ENCODE measurements around the gene MRPL44. TPM values are rescaled to one million over a fixed set of nuclear protein-coding genes. Genes with fewer than 3 reads are reported as not detected.
"Not testable (repeated sequence)": the region's sequence is repeated elsewhere in the genome, so short reads cannot be mapped to it uniquely, and the experiment has no call there.

Gene MRPL44
- polyA plus RNA-seq, 10 donors, result 22.8 to 29.3 (median 25.5) TPM

- DNase-seq, result no peak
Observed at GRCh38 chr2:223934870-223935269, 22.4 kb upstream of the MRPL44 start.

GRCh38 chr2:223935459-223936125, 21.7 kb upstream of the MRPL44 start:
- no peak for DNase-seq

- no peak for DNase-seq
Observed at GRCh38 chr2:223936862-223937326, 20.4 kb upstream of the MRPL44 start.

- no peak for DNase-seq
Observed at GRCh38 chr2:223937535-223937934, 19.7 kb upstream of the MRPL44 start.

- DNase-seq, result not testable (repeated sequence)
Observed at GRCh38 chr2:223939438-223939837, 17.8 kb upstream of the MRPL44 start.

DNA sequence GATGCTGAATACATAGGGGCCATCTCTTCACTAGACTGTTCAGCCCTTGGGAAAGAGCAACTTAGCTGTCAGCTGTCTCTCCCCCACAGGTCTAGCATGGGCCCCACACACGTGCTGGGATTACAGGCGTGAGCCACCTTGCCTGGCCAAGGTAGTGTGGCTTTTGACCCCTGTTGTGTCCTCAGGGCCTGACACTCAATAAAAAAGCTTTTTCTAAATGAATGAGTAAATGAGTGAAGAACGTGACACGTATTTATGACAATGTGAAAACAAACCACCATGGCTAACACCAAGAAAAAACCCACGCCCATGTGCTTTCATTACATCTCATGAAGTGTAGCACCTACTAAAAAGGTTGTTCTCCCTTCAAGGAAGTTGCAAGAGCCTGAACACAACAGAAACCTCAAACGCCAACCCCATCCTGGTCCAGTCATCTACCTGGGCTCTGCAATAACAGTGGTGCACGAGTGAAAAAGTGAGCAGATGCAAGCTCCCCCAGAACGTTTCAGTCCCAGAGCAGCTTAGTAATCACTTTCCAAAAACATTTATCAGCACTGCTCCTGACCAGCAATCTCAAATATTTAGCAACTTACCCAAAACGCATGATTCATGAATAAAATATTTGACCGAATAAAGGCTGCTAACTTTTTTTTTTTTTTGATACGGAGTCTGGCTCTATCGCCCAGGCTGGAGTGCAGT, 15.5 kb upstream of the MRPL44 start:
- peak in 1 of 3 donors; percentile 85 for DNase-seq

DNA sequence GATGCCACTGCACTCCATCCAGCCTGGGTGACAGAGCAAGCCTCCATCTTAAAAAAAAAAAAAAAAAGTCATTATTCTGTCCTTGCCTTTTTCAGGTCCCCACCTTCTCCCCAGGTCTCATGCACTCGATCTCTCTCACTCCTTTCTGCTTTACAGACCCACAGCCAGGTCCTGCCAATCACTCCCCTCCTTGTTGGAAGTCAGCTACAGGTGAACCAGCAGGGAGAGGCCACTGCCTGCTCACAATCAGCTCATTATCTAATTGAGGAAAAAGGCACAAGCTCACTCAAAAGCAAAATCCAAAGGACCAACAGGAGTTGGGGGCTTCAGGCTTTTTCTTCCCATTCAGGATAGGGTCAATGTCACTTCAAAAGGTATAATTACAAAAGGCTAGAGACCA, 14.1 kb upstream of the MRPL44 start:
- DNase-seq, result no peak

- DNase-seq, result peak in 2 of 3 donors; percentile 51 to 61
Observed at GRCh38 chr2:223943561-223944008, 13.7 kb upstream of the MRPL44 start.

GRCh38 chr2:223944166-223944702, 13.0 kb upstream of the MRPL44 start:
- DNase-seq, result peak in 1 of 3 donors; percentile 74

- peak; percentile 88 to 97 (median 92) for DNase-seq
Observed at GRCh38 chr2:223944703-223945531, 12.3 kb upstream of the MRPL44 start, which contains the start of gene WDFY1. WDFY1 (minus strand) TSS chr2:223945335; CDS start chr2:223945284, 51 bp downstream.

DNA sequence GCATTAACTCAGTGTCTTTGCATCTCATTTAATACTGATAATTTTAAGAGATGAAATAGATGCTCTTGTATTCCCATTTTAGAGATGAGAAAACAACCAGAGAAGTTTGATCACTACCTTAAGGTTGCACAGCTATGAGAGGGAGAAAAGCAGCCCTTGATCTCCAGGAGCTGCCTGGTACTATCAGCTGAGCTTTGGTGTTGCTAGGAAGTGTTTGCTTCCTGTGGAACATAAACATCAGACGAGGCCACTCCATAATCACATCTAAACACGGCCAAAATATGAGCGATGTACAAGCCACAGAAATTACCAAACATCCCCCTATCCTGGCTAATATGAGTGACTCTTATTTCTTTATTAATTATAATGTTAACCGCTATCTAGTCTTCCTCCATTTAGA, 11.5 kb upstream of the MRPL44 start:
- DNase-seq, result no peak

- no peak for DNase-seq
Observed at GRCh38 chr2:223947711-223948205, 9.5 kb upstream of the MRPL44 start.

DNA sequence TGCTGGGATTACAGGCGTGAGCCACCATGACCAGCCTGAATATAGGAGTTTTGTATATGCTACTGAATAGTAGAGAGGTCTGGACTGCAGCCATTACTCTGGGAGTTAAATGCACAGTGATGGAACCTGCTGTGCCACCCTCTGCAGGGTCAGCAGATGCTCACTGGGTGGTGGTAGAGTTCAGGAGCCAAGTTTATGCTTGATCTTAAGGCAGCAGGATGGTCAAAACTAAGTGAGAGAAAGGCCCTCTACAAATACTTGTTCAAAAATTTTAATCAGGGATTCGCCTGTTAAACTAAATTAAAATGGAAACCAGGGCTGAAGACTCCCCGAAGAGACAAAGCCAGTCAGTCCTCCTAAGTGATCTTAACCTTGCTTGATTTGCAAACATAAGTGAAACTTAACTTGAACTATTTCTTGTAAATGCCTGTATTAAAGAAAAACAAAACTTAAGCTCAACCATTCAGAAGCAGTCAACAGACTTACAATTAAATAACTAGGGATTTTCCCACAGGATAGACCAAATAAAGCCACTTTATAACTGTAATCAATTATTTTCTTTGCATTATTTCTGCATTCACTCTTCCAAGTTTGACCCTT, 7.9 kb upstream of the MRPL44 start:
- no peak for DNase-seq

DNA sequence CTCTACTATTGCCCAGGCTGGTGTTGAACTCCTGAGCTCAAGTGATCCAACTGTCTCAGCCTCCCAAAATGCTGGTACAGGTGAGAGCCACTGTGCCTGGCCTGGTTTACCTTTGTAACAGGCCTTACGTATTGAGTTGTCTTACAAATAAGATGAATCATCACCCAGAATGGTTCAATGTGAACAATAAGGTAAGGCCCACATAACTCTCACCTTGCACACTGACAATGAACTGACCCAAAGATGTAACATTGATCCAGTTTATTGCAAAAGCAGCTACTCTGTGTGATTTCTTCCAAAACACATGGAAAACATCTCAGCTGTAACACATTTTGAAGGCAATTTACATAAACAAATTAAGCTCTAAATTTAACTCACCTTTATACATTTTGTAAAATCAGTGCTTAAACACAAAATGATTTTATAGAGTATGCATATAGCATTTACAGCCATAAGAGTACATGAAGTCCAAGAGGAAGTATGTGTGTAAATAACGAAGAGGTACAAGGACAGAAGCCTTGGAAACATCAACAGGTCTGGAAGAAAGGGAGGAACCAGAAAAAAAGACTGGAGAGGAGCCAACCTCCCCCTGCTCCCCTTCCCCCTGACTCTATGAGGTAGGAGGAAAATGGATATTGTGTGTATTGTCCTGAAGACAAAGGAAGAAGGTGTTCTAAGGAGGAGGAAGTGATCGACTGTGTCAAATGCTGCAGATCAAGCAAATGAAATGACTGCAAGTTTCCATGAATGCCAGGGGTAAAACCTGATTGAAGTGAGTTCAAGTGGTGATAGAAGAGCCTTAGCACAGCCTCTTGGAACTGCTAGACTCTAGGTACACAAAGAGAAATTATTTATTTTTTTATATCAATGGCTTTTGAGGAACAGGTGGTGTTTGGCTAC, 6.6 kb upstream of the MRPL44 start:
- no peak for DNase-seq

DNA sequence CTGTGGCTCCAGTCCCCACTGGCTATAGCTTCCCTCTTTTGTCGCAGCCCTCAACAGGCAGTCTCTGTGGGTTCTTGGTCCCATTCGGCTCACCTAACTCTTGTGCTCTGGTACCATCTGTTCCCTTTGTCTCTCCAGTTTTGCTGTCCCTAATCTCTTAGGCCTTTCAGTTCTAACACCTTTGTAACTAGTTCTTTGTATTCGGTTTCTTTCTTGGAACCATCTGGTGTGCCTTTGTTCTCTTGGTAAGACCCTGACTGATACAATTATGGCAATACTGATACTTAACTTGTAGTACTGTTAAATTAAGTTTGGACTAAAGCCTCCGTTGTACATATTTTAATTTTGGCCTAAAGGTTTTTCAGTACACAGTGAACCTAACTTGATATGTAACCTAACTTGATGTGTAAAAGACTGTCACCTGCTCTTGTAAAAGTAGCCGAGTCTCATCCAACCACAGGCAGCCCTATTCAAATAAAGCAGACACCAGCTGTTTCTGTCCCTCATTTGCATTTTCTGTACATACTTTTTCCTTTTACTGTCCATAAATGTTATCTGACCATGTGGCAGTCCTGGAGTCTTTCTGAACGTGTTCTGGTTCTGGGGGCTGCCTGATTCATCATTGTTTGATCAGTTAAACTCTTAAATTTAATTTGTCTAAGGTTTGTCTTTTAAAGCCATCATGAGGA, 4.8 kb upstream of the MRPL44 start:
- DNase-seq, result no peak

GRCh38 chr2:223954401-223954800, 2.9 kb upstream of the MRPL44 start:
- DNase-seq, result peak in 1 of 3 donors; percentile 73

- no peak for DNase-seq
Observed at GRCh38 chr2:223956300-223956699, 963 bp upstream of the MRPL44 start.

- DNase-seq, result no peak
Observed at GRCh38 chr2:223959688-223960087, 2.4 kb downstream of the MRPL44 start.

DNA sequence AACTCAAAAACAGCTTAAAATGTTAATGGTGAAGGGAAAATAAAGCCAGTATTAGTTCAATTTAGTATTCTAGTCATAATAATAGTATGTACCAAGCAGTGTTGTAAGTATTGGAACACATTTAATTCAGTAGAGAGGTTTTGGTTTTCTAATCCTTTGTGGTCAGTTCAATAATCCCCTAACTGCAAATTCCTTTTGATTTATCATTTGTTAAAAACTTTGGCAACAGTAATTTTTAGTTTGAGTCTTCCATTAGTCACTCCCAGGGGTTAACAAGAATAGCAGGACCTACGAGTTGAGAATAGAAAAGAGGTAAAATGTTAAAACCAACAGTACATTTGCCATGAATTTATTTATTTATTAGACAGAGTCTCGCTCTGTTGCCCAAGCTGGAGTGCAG, 10.7 kb downstream of the MRPL44 start:
- peak in 1 of 3 donors; percentile 41 for DNase-seq

DNA sequence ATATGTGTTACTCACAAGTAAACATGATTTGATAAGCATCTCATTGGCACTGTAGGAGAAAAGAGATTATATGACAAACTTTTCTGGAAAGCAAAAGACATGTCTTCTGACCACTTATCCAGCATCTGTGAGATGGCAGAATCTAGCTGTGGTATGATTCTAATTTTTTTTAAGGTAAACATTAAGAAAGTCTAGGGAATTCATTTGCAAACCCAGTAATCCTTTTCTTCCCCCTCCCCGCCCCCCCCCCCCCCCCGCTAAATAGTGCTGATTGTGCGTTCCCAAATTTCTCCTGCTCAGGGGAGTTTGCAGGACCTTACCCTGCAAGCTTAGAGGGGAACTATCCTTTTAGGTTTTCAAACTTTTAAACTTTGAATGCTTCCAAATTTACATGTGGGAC, 12.1 kb downstream of the MRPL44 start:
- DNase-seq, result no peak

Data from muscle of back (tissue), 11 donors.